Measurements from ENCODE around the gene ELOVL6. TPM values are rescaled to one million over a fixed set of nuclear protein-coding genes. Genes with fewer than 3 reads are reported as not detected.

Gene ELOVL6
- total and polyA plus RNA-seq, 10 of the 15 experiments (the other 5 are each of a cell fraction or from before 2014, with no cell fraction given) = 3.9 to 33.5 (median 8.1) TPM

GRCh38 chr4:110216129-110216528 lies 17.7 kb upstream of the ELOVL6 start:
- CTCF ChIA-PET = interaction anchor here (0.9 to 2.3 kb wide), 2 partner anchors 12 to 297 kb away, joined by 3 to 5 read pairs; no protein-coding TSS in a partner anchor
- no peak overlapping the region for H3K9ac ChIP-seq (ENCODE audit: control insufficient read depth, insufficient read depth, low read length)
- intact Hi-C loops (cut with micrococcal nuclease; ENCODE audit: unreplicated experiment) = no loop called here
- BruUV-seq (replicated peaks) = no TSS peak
- FAIRE-seq (no peak), ATAC-seq (no peak), DNase-seq (ENCODE audit: low read depth, low spot score) (no peak)
- no peaks in the 10 kb centered on the region for H4K20me1 ChIP-seq (ENCODE audit: control insufficient read depth, insufficient read depth)
- no peak overlapping the region for H3K4me2 ChIP-seq (ENCODE audit: control insufficient read depth, insufficient read depth)
- POLR2A ChIA-PET = no interaction called here
- H3K9me3 ChIP-seq (replicated peaks; ENCODE audit: control insufficient read depth, insufficient read depth, low read length) = peaks cover 5% of the 10 kb centered on the region; the same call in 2 of the 3 replicates
- H3K4me3 ChIP-seq = no peak overlapping the region
- H2AFZ ChIP-seq (ENCODE audit: control insufficient read depth, low read depth, low read length) = no peak overlapping the region
- 88% methylated on average over 6 of the region's 6 CpGs for WGBS (ENCODE audit: insufficient coverage, insufficient replicate concordance, low lambda C conversion rate, missing lambda C conversion rate)
- H3K36me3 ChIP-seq (ENCODE audit: control insufficient read depth in 2 of 2, insufficient read depth in 2 of 2, low read length in 1 of 2) = no peaks in the 10 kb centered on the region
- SMC1A ChIA-PET (ENCODE audit: uncharacterized antibody, unreplicated experiment) = interaction anchor here (0.7 kb wide), 1 partner anchor 222 kb away, joined by 3 read pairs; no protein-coding TSS in a partner anchor
- no peaks in the 10 kb centered on the region for H3K4me1 ChIP-seq (ENCODE audit: control insufficient read depth, insufficient read depth, low read length)
- in situ Hi-C loops (cut with MboI) = no loop called here
- H3K27me3 ChIP-seq (replicated peaks in 1 of 2; ENCODE audit: control insufficient read depth in 2 of 2, insufficient read depth in 2 of 2, low read length in 1 of 2) = no peaks in the 10 kb centered on the region
- RAD21 ChIA-PET (ENCODE audit: unreplicated experiment) = interaction anchor here (2.1 kb wide), 1 partner anchor 210 kb away, joined by 5 read pairs; no protein-coding TSS in a partner anchor
- H3K79me2 ChIP-seq (ENCODE audit: control insufficient read depth, insufficient read depth, low read length) = no peaks in the 10 kb centered on the region
- H3K27ac ChIP-seq (ENCODE audit: control insufficient read depth, insufficient read depth) = no peak overlapping the region
- TF ChIP-seq NBN (IDR thresholded peaks at IDR 0.05) (no peak), HDAC6 (IDR thresholded peaks at IDR 0.05; ENCODE audit: unreplicated experiment) (no peak), IRF5 (IDR thresholded peaks at IDR 0.05; ENCODE audit: borderline replicate concordance) (no peak), BCL11A (IDR thresholded peaks at IDR 0.05; ENCODE audit: low read depth, low read length) (no peak), BCL3 (IDR thresholded peaks at IDR 0.05; ENCODE audit: borderline replicate concordance, insufficient read depth, low read depth, low read length, poor library complexity, severe bottlenecking) (no peak), POLR2A (IDR thresholded peaks at IDR 0.05; ENCODE audit: low read depth, low read length) (no peak), YBX1 (IDR thresholded peaks at IDR 0.05) (no peak), TCF3 (IDR thresholded peaks at IDR 0.05; ENCODE audit: borderline replicate concordance, insufficient read depth, low read depth, low read length) (no peak), NRF1 (conservative IDR thresholded peaks at IDR 0.05; ENCODE audit: low read depth, low read length) (no peak), RBBP5 (conservative IDR thresholded peaks at IDR 0.05) (no peak), DPF2 (IDR thresholded peaks at IDR 0.05) (no peak), ZSCAN29 (IDR thresholded peaks at IDR 0.05) (no peak), BMI1 (IDR thresholded peaks at IDR 0.05; ENCODE audit: borderline replicate concordance) (no peak)
